Measurements from ENCODE around the gene C1QL4. TPM values are rescaled to one million over a fixed set of nuclear protein-coding genes. Genes with fewer than 3 reads are reported as not detected.

Gene C1QL4
- total and polyA plus RNA-seq, 9 of the 15 experiments (the other 6 are each of a cell fraction or from before 2014, with no cell fraction given) = 0.08 to 2.1 (median 0.31) TPM

- no peak for TF ChIP-seq ZNF408 (CRISPR knock-in tag; IDR thresholded peaks at IDR 0.05; ENCODE audit: low read depth)
- no peak for TF ChIP-seq NRF1 (conservative IDR thresholded peaks at IDR 0.05 in 1 of 2, IDR thresholded peaks at IDR 0.05 in 1 of 2)
- TF ChIP-seq ZNF551 (CRISPR knock-in tag; IDR thresholded peaks at IDR 0.05) = no peak
- no peak for TF ChIP-seq MECOM (CRISPR knock-in tag; IDR thresholded peaks at IDR 0.05)
- TF ChIP-seq NEUROD1 (IDR thresholded peaks at IDR 0.05; ENCODE audit: borderline replicate concordance, low read depth, low read length, partially characterized antibody) = no peak
- TF ChIP-seq, protein P1, sequence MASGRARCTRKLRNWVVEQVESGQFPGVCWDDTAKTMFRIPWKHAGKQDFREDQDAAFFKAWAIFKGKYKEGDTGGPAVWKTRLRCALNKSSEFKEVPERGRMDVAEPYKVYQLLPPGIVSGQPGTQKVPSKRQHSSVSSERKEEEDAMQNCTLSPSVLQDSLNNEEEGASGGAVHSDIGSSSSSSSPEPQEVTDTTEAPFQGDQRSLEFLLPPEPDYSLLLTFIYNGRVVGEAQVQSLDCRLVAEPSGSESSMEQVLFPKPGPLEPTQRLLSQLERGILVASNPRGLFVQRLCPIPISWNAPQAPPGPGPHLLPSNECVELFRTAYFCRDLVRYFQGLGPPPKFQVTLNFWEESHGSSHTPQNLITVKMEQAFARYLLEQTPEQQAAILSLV (tag; IDR thresholded peaks at IDR 0.05) = no peak
- TF ChIP-seq KDM5B (IDR thresholded peaks at IDR 0.05; ENCODE audit: insufficient replicate concordance, low read depth, low read length) = no peak
- TF ChIP-seq FOS (IDR thresholded peaks at IDR 0.05; ENCODE audit: extremely low read depth, insufficient read length) = no peak
- no peak for TF ChIP-seq RBM14 (IDR thresholded peaks at IDR 0.05; ENCODE audit: borderline replicate concordance, insufficient read depth, low read depth, low read length)
- TF ChIP-seq GABPB1 (CRISPR knock-in tag; IDR thresholded peaks at IDR 0.05) = no peak
- TF ChIP-seq LEF1 (IDR thresholded peaks at IDR 0.05) = no peak
- TF ChIP-seq NFIC (IDR thresholded peaks at IDR 0.05) = no peak
- TF ChIP-seq CCAR2 (IDR thresholded peaks at IDR 0.05; ENCODE audit: low read depth, low read length) = no peak
- no peak for TF ChIP-seq ZBTB1 (CRISPR knock-in tag; IDR thresholded peaks at IDR 0.05; ENCODE audit: borderline replicate concordance, low read depth)
- no peak for TF ChIP-seq STAG1 (CRISPR knock-in tag; IDR thresholded peaks at IDR 0.05; ENCODE audit: borderline replicate concordance)
- TF ChIP-seq PCBP1 (IDR thresholded peaks at IDR 0.05; ENCODE audit: low read depth, low read length, poor library complexity, severe bottlenecking) = no peak
- TF ChIP-seq, protein P2, sequence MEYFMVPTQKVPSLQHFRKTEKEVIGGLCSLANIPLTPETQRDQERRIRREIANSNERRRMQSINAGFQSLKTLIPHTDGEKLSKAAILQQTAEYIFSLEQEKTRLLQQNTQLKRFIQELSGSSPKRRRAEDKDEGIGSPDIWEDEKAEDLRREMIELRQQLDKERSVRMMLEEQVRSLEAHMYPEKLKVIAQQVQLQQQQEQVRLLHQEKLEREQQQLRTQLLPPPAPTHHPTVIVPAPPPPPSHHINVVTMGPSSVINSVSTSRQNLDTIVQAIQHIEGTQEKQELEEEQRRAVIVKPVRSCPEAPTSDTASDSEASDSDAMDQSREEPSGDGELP (CRISPR knock-in tag; IDR thresholded peaks at IDR 0.05; ENCODE audit: borderline replicate concordance) = peak; percentile 31; the same call in 1 of the 2 replicates
- peak; percentile 65 for TF ChIP-seq SMC3 (conservative IDR thresholded peaks at IDR 0.05; ENCODE audit: insufficient read depth, low read depth, low read length)
- no peak for TF ChIP-seq CREB1 (IDR thresholded peaks at IDR 0.05)
- 0 out of 2 replicates have a peak, but pooled peaks have one; percentile 13 for TF ChIP-seq CREB1 (CRISPR knock-in tag; IDR thresholded peaks at IDR 0.05)
- TF ChIP-seq, protein P3, sequence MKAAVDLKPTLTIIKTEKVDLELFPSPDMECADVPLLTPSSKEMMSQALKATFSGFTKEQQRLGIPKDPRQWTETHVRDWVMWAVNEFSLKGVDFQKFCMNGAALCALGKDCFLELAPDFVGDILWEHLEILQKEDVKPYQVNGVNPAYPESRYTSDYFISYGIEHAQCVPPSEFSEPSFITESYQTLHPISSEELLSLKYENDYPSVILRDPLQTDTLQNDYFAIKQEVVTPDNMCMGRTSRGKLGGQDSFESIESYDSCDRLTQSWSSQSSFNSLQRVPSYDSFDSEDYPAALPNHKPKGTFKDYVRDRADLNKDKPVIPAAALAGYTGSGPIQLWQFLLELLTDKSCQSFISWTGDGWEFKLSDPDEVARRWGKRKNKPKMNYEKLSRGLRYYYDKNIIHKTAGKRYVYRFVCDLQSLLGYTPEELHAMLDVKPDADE (conservative IDR thresholded peaks at IDR 0.05; ENCODE audit: control insufficient read depth, low read depth, low read length) = 0 out of 2 replicates have a peak, but pooled peaks have one; percentile 49
- TF ChIP-seq PREB (CRISPR knock-in tag; IDR thresholded peaks at IDR 0.05) = no peak
- TF ChIP-seq DPF2 (IDR thresholded peaks at IDR 0.05) = no peak
- TF ChIP-seq CTBP1 (IDR thresholded peaks at IDR 0.05; ENCODE audit: borderline replicate concordance) = peak; percentile 19; the same call in 1 of the 2 replicates
- no peak for TF ChIP-seq ZNF140 (CRISPR knock-in tag; IDR thresholded peaks at IDR 0.05)
Observed at GRCh38 chr12:49331380-49332222, 5.4 kb downstream of the C1QL4 start (continued).

Data from K562 (cell line).